ENCODE measurements around the gene DAAM2.

DNA sequence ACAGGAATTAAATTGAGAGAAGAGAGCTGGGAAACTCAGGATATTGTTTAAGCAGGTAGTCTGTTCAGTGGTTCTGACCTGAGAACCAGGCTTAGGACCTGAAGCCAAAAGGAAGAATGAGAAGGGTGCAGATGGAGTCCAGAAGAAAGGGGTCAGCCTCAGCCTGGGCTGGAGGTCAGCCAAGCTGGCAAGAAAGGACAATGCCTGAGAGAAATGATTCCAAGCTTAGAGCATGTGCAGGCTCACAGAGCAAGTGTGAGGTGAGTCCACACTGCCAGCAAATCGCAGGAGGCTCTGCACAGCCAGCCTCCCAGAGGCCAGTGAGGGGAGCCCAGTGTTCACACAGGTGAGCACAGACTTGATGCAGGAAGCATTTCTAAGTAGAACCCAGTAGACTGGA is 47.3 kb downstream of the DAAM2 start:
- TF ChIP-seq, protein P1, sequence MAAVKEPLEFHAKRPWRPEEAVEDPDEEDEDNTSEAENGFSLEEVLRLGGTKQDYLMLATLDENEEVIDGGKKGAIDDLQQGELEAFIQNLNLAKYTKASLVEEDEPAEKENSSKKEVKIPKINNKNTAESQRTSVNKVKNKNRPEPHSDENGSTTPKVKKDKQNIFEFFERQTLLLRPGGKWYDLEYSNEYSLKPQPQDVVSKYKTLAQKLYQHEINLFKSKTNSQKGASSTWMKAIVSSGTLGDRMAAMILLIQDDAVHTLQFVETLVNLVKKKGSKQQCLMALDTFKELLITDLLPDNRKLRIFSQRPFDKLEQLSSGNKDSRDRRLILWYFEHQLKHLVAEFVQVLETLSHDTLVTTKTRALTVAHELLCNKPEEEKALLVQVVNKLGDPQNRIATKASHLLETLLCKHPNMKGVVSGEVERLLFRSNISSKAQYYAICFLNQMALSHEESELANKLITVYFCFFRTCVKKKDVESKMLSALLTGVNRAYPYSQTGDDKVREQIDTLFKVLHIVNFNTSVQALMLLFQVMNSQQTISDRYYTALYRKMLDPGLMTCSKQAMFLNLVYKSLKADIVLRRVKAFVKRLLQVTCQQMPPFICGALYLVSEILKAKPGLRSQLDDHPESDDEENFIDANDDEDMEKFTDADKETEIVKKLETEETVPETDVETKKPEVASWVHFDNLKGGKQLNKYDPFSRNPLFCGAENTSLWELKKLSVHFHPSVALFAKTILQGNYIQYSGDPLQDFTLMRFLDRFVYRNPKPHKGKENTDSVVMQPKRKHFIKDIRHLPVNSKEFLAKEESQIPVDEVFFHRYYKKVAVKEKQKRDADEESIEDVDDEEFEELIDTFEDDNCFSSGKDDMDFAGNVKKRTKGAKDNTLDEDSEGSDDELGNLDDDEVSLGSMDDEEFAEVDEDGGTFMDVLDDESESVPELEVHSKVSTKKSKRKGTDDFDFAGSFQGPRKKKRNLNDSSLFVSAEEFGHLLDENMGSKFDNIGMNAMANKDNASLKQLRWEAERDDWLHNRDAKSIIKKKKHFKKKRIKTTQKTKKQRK (IDR thresholded peaks at IDR 0.05; ENCODE audit: borderline replicate concordance, low read depth, low read length), result no peak
- TF ChIP-seq JUND (IDR thresholded peaks at IDR 0.05; ENCODE audit: borderline replicate concordance, low read depth, low read length) (no peak), JUND (tag; IDR thresholded peaks at IDR 0.05; ENCODE audit: borderline replicate concordance, low read depth, low read length) (no peak), MCM5 (IDR thresholded peaks at IDR 0.05; ENCODE audit: low read depth) (no peak), ZC3H11A (IDR thresholded peaks at IDR 0.05; ENCODE audit: low read depth, low read length) (no peak), CTCF (IDR thresholded peaks at IDR 0.05 in 2 of 3, conservative IDR thresholded peaks at IDR 0.05 in 1 of 3; ENCODE audit: insufficient read depth in 2 of 3, low read depth in 1 of 3, low read length in 3 of 3) (no peak), MAFK (IDR thresholded peaks at IDR 0.05; ENCODE audit: low read length) (no peak), POLR2A (conservative IDR thresholded peaks at IDR 0.05) (no peak), RAD51 (IDR thresholded peaks at IDR 0.05; ENCODE audit: borderline replicate concordance, low read depth) (no peak), ERF (CRISPR knock-in tag; IDR thresholded peaks at IDR 0.05) (no peak)
